Stomach (tissue), 9 donors: ENCODE measurements around the gene HINT3. TPM values are rescaled to one million over a fixed set of nuclear protein-coding genes. Genes with fewer than 3 reads are reported as not detected.
A peak's percentile ranks its signal among the peaks of the same experiment; 100 is the strongest.

Experiments used
- DNase-seq, 2 donors: peaks; one replicate each; pipeline versions ENCODE4 v3.0.0 to v3.0.0-alpha.2; 2013 to 2019
- H3K27ac ChIP-seq, 5 donors: fragments of 200-600 bp in 4 of 5; sonication (generic) in 4 of 5; one replicate each; pipeline ENCODE4 v1.5.1; 2013 to 2019; ENCODE audit warnings: mild to moderate bottlenecking in 1 of 5, moderate library complexity in 1 of 5
- H3K27me3 ChIP-seq, 3 donors: fragments of 200-600 bp; sonication (generic); one replicate each; pipeline ENCODE4 v1.5.1; 2017 to 2019; ENCODE audit warnings: mixed run types in 1 of 3
- H3K36me3 ChIP-seq, 4 donors: fragments of 200-600 bp; sonication (generic); 1 replicate in 3 of 4; 2 replicates in 1 of 4; pipeline ENCODE4 v1.5.1; 2016 to 2019
- H3K4me1 ChIP-seq, 4 donors: fragments of 200-600 bp; sonication (generic); one replicate each; pipeline ENCODE4 v1.5.1; 2016 to 2019
- H3K4me3 ChIP-seq, 4 donors: fragments of 200-600 bp; sonication (generic) in 3 of 4; one replicate each; pipeline ENCODE4 v1.5.1; 2016 to 2019; ENCODE audit warnings: mild to moderate bottlenecking in 1 of 4
- H3K9me3 ChIP-seq, 4 donors: fragments of 200-600 bp; sonication (generic); one replicate each; pipeline ENCODE4 v1.5.1; 2016 to 2019
- CTCF ChIP-seq, 7 experiments: fragments of 450-650 bp in 4 of 7; fragments of 200-600 bp in 3 of 7; sonication (generic) in 3 of 7; IDR thresholded peaks; one replicate each; pipeline ENCODE4 v1.5.1; 2016 to 2019; ENCODE audit warnings: antibody characterized with exemption in 7 of 7, control low read depth in 2 of 7, mild to moderate bottlenecking in 1 of 7
- EP300 ChIP-seq: sonication (generic); formaldehyde crosslinking; IDR thresholded peaks from one replicate; pipeline ENCODE4 v1.6.1; 2017; ENCODE audit warnings: antibody characterized with exemption
- POLR2A ChIP-seq, 4 donors: fragments of 450-650 bp; IDR thresholded peaks; one replicate each; pipeline ENCODE4 v1.6.1; 2016; ENCODE audit warnings: antibody characterized with exemption in 4 of 4, control low read depth in 2 of 4, mild to moderate bottlenecking in 1 of 4, moderate library complexity in 1 of 4
- POLR2AphosphoS5 ChIP-seq, 3 donors: sonication (generic); formaldehyde crosslinking; IDR thresholded peaks; one replicate each; pipeline ENCODE4 v1.6.1; 2016; ENCODE audit warnings: antibody characterized with exemption in 3 of 3
- whole genome bisulfite sequencing, 5 donors: extraction: QIAGEN DNeasy Blood & Tissue Kit in 3 of 5; methylation state at CpG; one replicate each; pipeline versions ENCODE4 v1.1.5 to v1.1.7; 2013 to 2018; 5-methylcytosine and 5-hydroxymethylcytosine counted together
- intact Hi-C: fragments of 100-400 bp; cut with DNase I; formaldehyde crosslinking; loops from one replicate; pipeline ENCODE4 v1.15.1; 2023; ENCODE audit warnings: low total_unique reads
- polyA plus RNA-seq, 3 donors: library from polyadenylated mRNA; stranded (reverse); fragments of 200-250 nt; gene quantifications; one replicate each; pipeline ENCODE4 v1.2.3, GENCODE V29; 2013
- total RNA-seq, 5 donors: library from RNA; depleted of rRNA; stranded (reverse); fragments of >200 nt; gene quantifications; one replicate each; pipeline versions ENCODE4 v1.1.0 to v1.2.3, GENCODE V29; 2014 to 2016
- donor health status: healthy with polysubstance abuse.
- donor health status: Bipolar disorder and iron deficiency.
- donor health status: healthy.

Gene HINT3
- total and polyA plus RNA-seq, 8 donors, result 9.3 to 36.0 (median 21.0) TPM

GRCh38 chr6:125940247-125941041 is 16.1 kb upstream of the HINT3 start:
- H3K9me3 ChIP-seq, result no peaks in the 10 kb centered on the region
- no peaks in the 10 kb centered on the region for H3K27me3 ChIP-seq
- no peak overlapping the region for H3K4me3 ChIP-seq
- no peaks in the 10 kb centered on the region for H3K36me3 ChIP-seq
- WGBS, 5 donors, result 50 to 68% (median 58%) methylated on average over 5 of the region's 5 CpGs
- DNase-seq, result no peak
- no peak overlapping the region for H3K27ac ChIP-seq
- intact Hi-C loops, result no loop called here
- TF ChIP-seq CTCF (IDR thresholded peaks at IDR 0.05) (no peak), EP300 (no peak), POLR2AphosphoS5 (IDR thresholded peaks at IDR 0.05) (no peak)
- H3K4me1 ChIP-seq, result peaks cover 19 to 34% (median 25%) of the 10 kb centered on the region in 4 donors

DNA sequence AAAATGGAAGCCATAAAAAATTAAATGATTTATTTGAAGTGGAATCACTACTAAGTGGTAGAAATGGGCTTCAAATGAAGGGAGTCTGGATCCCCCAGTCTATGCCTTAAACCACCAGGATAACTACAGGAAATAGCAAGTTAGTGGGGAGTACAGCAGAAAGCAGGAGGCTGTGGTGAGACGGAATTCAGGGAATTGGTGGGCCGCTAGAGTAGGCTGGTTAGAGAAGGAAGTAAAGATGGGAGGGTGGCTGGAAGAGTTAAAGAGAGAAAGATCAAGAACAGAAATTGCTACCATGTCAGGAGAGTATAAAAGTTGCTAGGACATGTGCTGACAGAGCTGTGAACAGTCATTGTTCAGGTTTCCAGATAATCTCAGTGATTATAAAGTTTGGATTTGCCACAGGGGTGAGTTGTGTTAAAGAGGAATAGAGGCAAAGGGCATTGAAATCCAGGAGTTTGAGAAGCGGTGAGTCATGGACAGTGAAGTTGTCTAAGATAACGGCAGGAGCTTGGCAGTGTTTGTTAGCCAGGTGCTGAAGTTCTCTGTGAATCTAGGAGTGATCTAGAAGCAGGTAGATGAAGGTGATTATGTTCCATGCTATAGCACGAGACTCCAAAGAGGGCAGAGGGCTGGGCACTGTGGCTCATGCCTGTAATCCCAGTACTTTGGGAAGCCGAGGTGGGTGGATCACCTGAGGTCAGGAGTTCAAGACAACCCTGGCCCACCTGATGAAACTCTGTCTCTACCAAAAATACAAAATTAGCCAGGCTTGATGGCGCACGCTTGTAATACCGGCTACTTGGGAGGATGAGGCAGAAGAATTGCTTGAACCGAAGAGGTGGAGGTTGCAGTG is 13.7 kb upstream of the HINT3 start:
- Histone ChIP-seq H3K4me3 (no peak overlapping the region), H3K27ac (peak overlapping the region; percentile 62 to 85 (median 67)), H3K36me3 (no peaks in the 10 kb centered on the region), H3K27me3 (no peaks in the 10 kb centered on the region), H3K9me3 (no peaks in the 10 kb centered on the region), H3K4me1 (peaks cover 22 to 57% (median 34%) of the 10 kb centered on the region in 4 donors)
- 65 to 79% (median 71%) methylated on average over 10 of the region's 10 CpGs for WGBS, 5 donors
- TF ChIP-seq POLR2AphosphoS5 (IDR thresholded peaks at IDR 0.05) (peak in 2 of 3 donors; percentile 47 to 59), CTCF (IDR thresholded peaks at IDR 0.05) (no peak), EP300 (no peak), POLR2A (IDR thresholded peaks at IDR 0.05) (no peak)
- intact Hi-C loops, result no loop called here
- DNase-seq, result no peak

GRCh38 chr6:125943528-125944433 is 12.8 kb upstream of the HINT3 start:
- H3K36me3 ChIP-seq, result no peaks in the 10 kb centered on the region
- intact Hi-C loops, result no loop called here
- H3K9me3 ChIP-seq, result no peaks in the 10 kb centered on the region
- H3K4me1 ChIP-seq, result peaks cover 22 to 60% (median 34%) of the 10 kb centered on the region in 4 donors
- DNase-seq, result no peak
- 56 to 70% (median 58%) methylated on average over 4 of the region's 4 CpGs for WGBS, 5 donors
- no peak for TF ChIP-seq POLR2A (IDR thresholded peaks at IDR 0.05)
- TF ChIP-seq CTCF (IDR thresholded peaks at IDR 0.05), result no peak
- no peak overlapping the region for H3K4me3 ChIP-seq
- no peaks in the 10 kb centered on the region for H3K27me3 ChIP-seq
- H3K27ac ChIP-seq, result peak overlapping the region; percentile 62 to 85 (median 67)

GRCh38 chr6:125944434-125944816 is 12.1 kb upstream of the HINT3 start:
- 7 to 10% (median 9%) methylated on average over 5 of the region's 5 CpGs for WGBS, 5 donors
- peaks cover 22 to 60% (median 34%) of the 10 kb centered on the region in 4 donors for H3K4me1 ChIP-seq
- TF ChIP-seq POLR2AphosphoS5 (IDR thresholded peaks at IDR 0.05), result peak; percentile 37 to 48 (median 46)
- TF ChIP-seq EP300, result no peak

More at GRCh38 chr6:125944434-125944816, 12.1 kb upstream of the HINT3 start:
- no peaks in the 10 kb centered on the region for H3K9me3 ChIP-seq
- intact Hi-C loops, result no loop called here
- H3K27me3 ChIP-seq, result no peaks in the 10 kb centered on the region
- peak overlapping the region; percentile 65 to 85 (median 78) for H3K27ac ChIP-seq
- H3K4me3 ChIP-seq, result no peak overlapping the region
- peak; percentile 89 to 90 for DNase-seq
- H3K36me3 ChIP-seq, result no peaks in the 10 kb centered on the region
